OCI-LY7 (cell line): Measurements from ENCODE around the gene GABRD. TPM values are rescaled to one million over a fixed set of nuclear protein-coding genes. Genes with fewer than 3 reads are reported as not detected.

Experiments
- BruUV-seq: library from RNA; stranded (reverse); fragments of 400-500 nt; replicated peaks from 2 replicates; lab custom pipeline; 2021; lab: Mats Ljungman, UMichigan
- CTCF ChIA-PET: fragments of 300-600 bp; sonication (Branson Sonifier 250); formaldehyde crosslinking; loops from one replicate; lab custom pipeline; 2022; ENCODE audit warnings: antibody characterized with exemption; ENCODE audit not compliant: unreplicated experiment; lab: Charles Lee
- POLR2A ChIA-PET: fragments of 300-600 bp; sonication (Branson Sonifier 250); formaldehyde crosslinking; loops from one replicate; lab custom pipeline; 2022; ENCODE audit warnings: antibody characterized with exemption; lab: Charles Lee
- DNase-seq: peaks from one replicate; pipeline ENCODE4 v3.0.0-alpha.2; 2015; ENCODE audit warnings: low spot score
- H2AFZ ChIP-seq: fragments of 200-600 bp; sonication (generic), shearing (Covaris generic); 2 replicates; pipeline ENCODE4 v1.6.1; 2014; ENCODE audit warnings: mild to moderate bottlenecking, antibody characterized with exemption, low read length, moderate library complexity
- H3K27ac ChIP-seq: fragments of 200-600 bp; sonication (generic); 2 replicates; pipeline ENCODE4 v1.5.1; 2014; ENCODE audit warnings: mixed run types, low read depth, mild to moderate bottlenecking, moderate library complexity, low read length, inconsistent platforms; ENCODE audit not compliant: poor library complexity, severe bottlenecking
- H3K36me3 ChIP-seq: fragments of 200-600 bp; sonication (generic); 2 replicates; pipeline ENCODE4 v1.6.1; 2014; ENCODE audit warnings: mild to moderate bottlenecking, antibody characterized with exemption, low read length, moderate library complexity, mixed read lengths; ENCODE audit not compliant: insufficient read depth
- H3K4me1 ChIP-seq: fragments of 200-600 bp; sonication (generic); 2 replicates; pipeline ENCODE4 v1.5.1; 2014; ENCODE audit warnings: mild to moderate bottlenecking, low read length; ENCODE audit not compliant: insufficient read depth, poor library complexity, severe bottlenecking
- H3K4me2 ChIP-seq: fragments of 200-600 bp; sonication (generic); 2 replicates; pipeline ENCODE4 v1.6.1; 2014; ENCODE audit warnings: mild to moderate bottlenecking, low read length
- H3K4me3 ChIP-seq: fragments of 200-600 bp; sonication (generic); 2 replicates; pipeline ENCODE4 v1.5.1; 2014; ENCODE audit warnings: mild to moderate bottlenecking, low read depth, low read length; ENCODE audit not compliant: poor library complexity, severe bottlenecking
- H3K79me2 ChIP-seq: fragments of 200-600 bp; sonication (generic); 2 replicates; pipeline ENCODE4 v1.6.1; 2016; ENCODE audit warnings: low read depth, mild to moderate bottlenecking, low read length, moderate library complexity, mixed read lengths; ENCODE audit not compliant: insufficient read depth
- H3K9me2 ChIP-seq: fragments of 200-600 bp; sonication (generic); 2 replicates; pipeline ENCODE4 v1.6.1; 2016; ENCODE audit warnings: mild to moderate bottlenecking, low read length, mixed read lengths; ENCODE audit not compliant: insufficient read depth
- H3K9me3 ChIP-seq: fragments of 200-600 bp; sonication (generic); 2 replicates; pipeline ENCODE4 v1.6.1; 2014; ENCODE audit warnings: mild to moderate bottlenecking, mixed run types, low read length, mixed read lengths
- H4K20me1 ChIP-seq: fragments of 200-600 bp; sonication (generic); 2 replicates; pipeline ENCODE4 v1.6.1; 2014; ENCODE audit warnings: mild to moderate bottlenecking, antibody characterized with exemption, low read length, moderate library complexity, mixed read lengths; ENCODE audit not compliant: insufficient read depth
- EZH2phosphoT487 ChIP-seq: fragments of 200-600 bp; sonication (generic); IDR thresholded peaks from 2 replicates; pipeline ENCODE4 v1.6.1; 2018; ENCODE audit warnings: low read depth, borderline replicate concordance, mild to moderate bottlenecking, mixed run types, antibody characterized with exemption, low read length, moderate library complexity, mixed read lengths
- intact Hi-C: fragments of 100-400 bp; cut with micrococcal nuclease; formaldehyde crosslinking; loops from one replicate; pipeline ENCODE4 v1.10.0; 2022; ENCODE audit not compliant: unreplicated experiment
- total RNA-seq, 2 experiments: library from RNA; depleted of rRNA in 1 of 2; stranded (reverse); fragments of >200 nt in 1 of 2; shearing (Covaris generic) in 1 of 2; gene quantifications; 2 replicates each; pipeline ENCODE4 v1.2.3, GENCODE V29; 2014 to 2022
- TF ChIP-seq, protein P1 (sequence below): fragments of 200-600 bp; sonication (generic); conservative IDR thresholded peaks from 2 replicates; pipeline ENCODE4 v1.5.1; 2014; ENCODE audit warnings: mild to moderate bottlenecking, antibody characterized with exemption, low read length, moderate library complexity, mixed read lengths

Gene GABRD
- total RNA-seq, 2 experiments from 2014 or later: not detected

DNA sequence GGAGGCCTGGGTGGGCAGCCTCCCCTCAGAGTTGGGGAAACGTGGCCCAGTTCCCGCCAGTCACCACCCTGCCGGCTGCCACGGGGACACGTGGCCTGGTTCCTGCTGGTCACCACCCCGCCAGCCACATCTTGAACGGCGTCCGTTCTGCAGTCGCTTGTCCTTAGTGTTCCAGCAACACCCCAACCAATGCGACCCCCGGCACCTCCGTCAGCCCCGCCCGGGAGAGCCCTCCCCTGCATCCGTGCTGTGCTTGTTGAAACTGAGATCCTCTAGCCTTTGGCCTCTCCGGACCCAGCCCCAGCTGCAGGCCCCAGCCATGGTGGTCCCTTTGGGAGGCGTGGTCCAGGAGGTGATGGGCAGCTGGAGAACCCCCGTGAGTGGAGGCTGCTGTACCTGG lies 49.8 kb downstream of the GABRD start:
- ChIA-PET POLR2A (no interaction called here), CTCF (no interaction called here)
- no peaks in the 10 kb centered on the region for H3K79me2 ChIP-seq
- no peaks in the 10 kb centered on the region for H3K9me2 ChIP-seq
- H3K4me2 ChIP-seq: no peak overlapping the region
- no peak overlapping the region for H2AFZ ChIP-seq
- DNase-seq: no peak
- BruUV-seq: no TSS peak
- H3K4me1 ChIP-seq: no peaks in the 10 kb centered on the region
- TF ChIP-seq, protein P1, sequence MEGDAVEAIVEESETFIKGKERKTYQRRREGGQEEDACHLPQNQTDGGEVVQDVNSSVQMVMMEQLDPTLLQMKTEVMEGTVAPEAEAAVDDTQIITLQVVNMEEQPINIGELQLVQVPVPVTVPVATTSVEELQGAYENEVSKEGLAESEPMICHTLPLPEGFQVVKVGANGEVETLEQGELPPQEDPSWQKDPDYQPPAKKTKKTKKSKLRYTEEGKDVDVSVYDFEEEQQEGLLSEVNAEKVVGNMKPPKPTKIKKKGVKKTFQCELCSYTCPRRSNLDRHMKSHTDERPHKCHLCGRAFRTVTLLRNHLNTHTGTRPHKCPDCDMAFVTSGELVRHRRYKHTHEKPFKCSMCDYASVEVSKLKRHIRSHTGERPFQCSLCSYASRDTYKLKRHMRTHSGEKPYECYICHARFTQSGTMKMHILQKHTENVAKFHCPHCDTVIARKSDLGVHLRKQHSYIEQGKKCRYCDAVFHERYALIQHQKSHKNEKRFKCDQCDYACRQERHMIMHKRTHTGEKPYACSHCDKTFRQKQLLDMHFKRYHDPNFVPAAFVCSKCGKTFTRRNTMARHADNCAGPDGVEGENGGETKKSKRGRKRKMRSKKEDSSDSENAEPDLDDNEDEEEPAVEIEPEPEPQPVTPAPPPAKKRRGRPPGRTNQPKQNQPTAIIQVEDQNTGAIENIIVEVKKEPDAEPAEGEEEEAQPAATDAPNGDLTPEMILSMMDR: no peak
- no peak for TF ChIP-seq EZH2phosphoT487
- no peak overlapping the region for H3K4me3 ChIP-seq
- 0 out of 2 replicates have a peak, but pooled peaks cover 12% of the 10 kb centered on the region for H3K9me3 ChIP-seq
- intact Hi-C loops: no loop called here
- H3K27ac ChIP-seq: no peak overlapping the region
- no peaks in the 10 kb centered on the region for H3K36me3 ChIP-seq
- no peaks in the 10 kb centered on the region for H4K20me1 ChIP-seq

DNA sequence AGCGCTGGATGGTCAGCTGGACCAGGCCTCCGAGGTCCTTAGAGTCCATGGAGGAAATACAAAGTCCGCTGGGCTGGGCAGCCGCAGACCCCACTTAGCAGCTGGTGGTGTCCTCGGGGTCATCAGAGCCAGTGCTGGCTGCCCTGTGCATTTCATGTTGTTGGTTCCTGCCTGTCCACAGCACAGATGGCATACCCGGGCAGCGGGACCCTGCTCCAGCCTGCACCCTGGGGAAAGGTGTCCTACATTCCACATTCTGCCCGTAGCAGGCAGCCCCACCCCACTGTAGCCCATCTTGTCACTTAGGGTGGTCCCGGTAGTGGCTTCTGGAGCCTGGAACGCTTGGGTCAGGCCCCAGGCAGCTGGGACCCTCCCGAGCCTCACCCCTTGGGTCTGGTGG lies 50.9 kb downstream of the GABRD start:
- intact Hi-C loops: no loop called here
- CTCF ChIA-PET: no interaction called here
- H4K20me1 ChIP-seq: no peaks in the 10 kb centered on the region
- H3K9me3 ChIP-seq: 0 out of 2 replicates have a peak, but pooled peaks cover 2% of the 10 kb centered on the region
- H3K27ac ChIP-seq: no peak overlapping the region
- H3K36me3 ChIP-seq: no peaks in the 10 kb centered on the region
- no TSS peak for BruUV-seq
- DNase-seq: no peak
- TF ChIP-seq EZH2phosphoT487: no peak
- TF ChIP-seq, protein P1: no peak
- no peak overlapping the region for H3K4me3 ChIP-seq
- no peak overlapping the region for H3K4me2 ChIP-seq
- POLR2A ChIA-PET: no interaction called here
- no peaks in the 10 kb centered on the region for H3K79me2 ChIP-seq
- H2AFZ ChIP-seq: no peak overlapping the region
- H3K9me2 ChIP-seq: no peaks in the 10 kb centered on the region
- no peaks in the 10 kb centered on the region for H3K4me1 ChIP-seq

DNA sequence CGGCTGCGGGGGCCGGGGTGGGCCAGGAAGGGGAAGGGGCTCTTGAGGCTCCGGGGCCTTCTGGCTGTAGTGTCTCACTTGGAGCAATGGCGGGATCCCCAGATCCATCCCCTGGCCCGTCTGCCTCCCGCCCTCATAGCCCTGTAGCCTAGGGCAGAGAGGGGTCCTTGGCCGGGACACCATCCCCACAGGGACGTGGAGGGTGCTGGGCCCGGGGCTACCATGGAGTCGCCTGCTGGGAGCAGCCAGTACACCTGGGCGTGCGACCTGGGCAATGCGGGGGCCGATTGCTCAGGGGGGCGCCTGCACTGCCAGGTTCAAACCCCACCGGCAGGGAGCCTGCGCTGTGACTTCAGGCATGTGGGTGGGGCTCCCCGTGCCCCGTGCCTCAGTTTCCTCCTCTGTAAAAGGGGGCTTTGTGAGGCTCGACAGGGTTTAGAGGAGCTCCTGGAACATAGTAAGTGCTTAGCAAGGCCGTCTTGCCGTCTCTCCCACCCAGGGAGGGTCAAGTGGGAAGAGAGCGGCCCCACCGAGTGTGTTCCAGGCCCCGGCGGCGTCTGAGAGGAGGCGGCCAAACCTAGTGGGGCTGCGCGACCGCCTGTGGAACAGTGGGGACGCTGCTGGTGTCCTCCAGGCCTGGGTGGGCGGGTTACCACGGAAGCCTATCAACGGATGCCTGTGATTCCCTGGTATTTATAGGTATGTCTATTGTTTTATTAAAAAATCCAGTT lies 51.8 kb downstream of the GABRD start:
- no TSS peak for BruUV-seq
- no peak overlapping the region for H2AFZ ChIP-seq
- DNase-seq: no peak
- no peaks in the 10 kb centered on the region for H3K79me2 ChIP-seq
- no peaks in the 10 kb centered on the region for H3K9me2 ChIP-seq
- no peak overlapping the region for H3K4me2 ChIP-seq
- no peaks in the 10 kb centered on the region for H3K9me3 ChIP-seq
- TF ChIP-seq EZH2phosphoT487: no peak
- TF ChIP-seq, protein P1: no peak
- H4K20me1 ChIP-seq: no peaks in the 10 kb centered on the region
- H3K27ac ChIP-seq: no peak overlapping the region
- ChIA-PET CTCF (interaction anchor here (0.6 kb wide), 1 partner anchor 62 kb away, joined by 4 read pairs; no protein-coding TSS in a partner anchor), POLR2A (interaction anchor here (0.6 kb wide), 1 partner anchor 692 kb away, joined by 3 read pairs; no protein-coding TSS in a partner anchor)
- H3K4me3 ChIP-seq: no peak overlapping the region
- intact Hi-C loops: no loop called here
- no peaks in the 10 kb centered on the region for H3K36me3 ChIP-seq
- H3K4me1 ChIP-seq: no peaks in the 10 kb centered on the region
